B cell (primary cell): ENCODE measurements around the gene INSYN2A. TPM values are rescaled to one million over a fixed set of nuclear protein-coding genes. Genes with fewer than 3 reads are reported as not detected.

Experiments used
- ATAC-seq: fragments of 200-7000 bp; cut with Tn5 transposase; one replicate; pipeline ENCODE4 v1.10.0; 2021; ENCODE audit warnings: low read depth, mild to moderate bottlenecking, moderate number of reproducible peaks, moderate library complexity
- CTCF ChIA-PET: fragments of 350-600 bp; sonication (Branson Sonifier 250); formaldehyde crosslinking; loops from one replicate; lab custom pipeline; 2021; ENCODE audit warnings: antibody characterized with exemption, inconsistent platforms; lab: Charles Lee
- POLR2A ChIA-PET: fragments of 350-600 bp; sonication (Branson Sonifier 250); formaldehyde crosslinking; loops from one replicate; lab custom pipeline; 2021; ENCODE audit warnings: antibody characterized with exemption; lab: Charles Lee
- DNase-seq: peaks from one replicate; pipeline ENCODE4 v3.0.0; 2013
- H2AFZ ChIP-seq: 2 replicates; pipeline ENCODE4 v1.6.1; 2012; ENCODE audit warnings: mild to moderate bottlenecking, low read depth, low read length; ENCODE audit not compliant: insufficient read depth, poor library complexity, severe bottlenecking
- H3K27ac ChIP-seq, 2 donors: 1 replicate in 1 of 2; 2 replicates in 1 of 2; pipeline ENCODE4 v1.5.1; 2012 to 2013; ENCODE audit warnings: low read length in 2 of 2, mild to moderate bottlenecking in 2 of 2, moderate library complexity in 1 of 2
- H3K27me3 ChIP-seq, 4 experiments: fragments of 200-600 bp in 1 of 4; sonication (generic) in 1 of 4; replicated peaks in 1 of 4; 1 replicate in 2 of 4; 2 replicates in 2 of 4; pipeline versions ENCODE4 v1.6.1 to v1.7.0; 2013 to 2016; ENCODE audit warnings: low read length in 3 of 4, mild to moderate bottlenecking in 2 of 4, mixed read lengths in 1 of 4, moderate library complexity in 1 of 4; ENCODE audit not compliant: insufficient read depth in 4 of 4, control insufficient read depth in 3 of 4; ENCODE audit errors: control extremely low read depth in 1 of 4
- H3K36me3 ChIP-seq, 2 experiments: replicated peaks in 1 of 2; 1 replicate in 1 of 2; 2 replicates in 1 of 2; pipeline versions ENCODE4 v1.6.1 to v1.7.1; 2013; ENCODE audit warnings: low read length in 1 of 2; ENCODE audit not compliant: insufficient read depth in 2 of 2, control insufficient read depth in 1 of 2; ENCODE audit errors: control extremely low read depth in 1 of 2, extremely low read depth in 1 of 2
- H3K4me1 ChIP-seq, 2 donors: fragments of 200-600 bp in 1 of 2; sonication (generic) in 1 of 2; 1 replicate in 1 of 2; 2 replicates in 1 of 2; pipeline versions ENCODE4 v1.5.1 to v1.6.1; 2013 to 2017; ENCODE audit warnings: low read length in 2 of 2; ENCODE audit not compliant: control insufficient read depth in 2 of 2, insufficient read depth in 2 of 2
- H3K4me2 ChIP-seq: replicated peaks from 2 replicates; pipeline ENCODE3; 2012; ENCODE audit warnings: mild to moderate bottlenecking, low read depth, low read length; ENCODE audit not compliant: poor library complexity, severe bottlenecking
- H3K4me3 ChIP-seq, 5 experiments: fragments of 200-600 bp in 1 of 5; sonication (generic) in 1 of 5; 1 replicate in 3 of 5; 2 replicates in 2 of 5; pipeline versions ENCODE4 v1.5.1 to v1.7.0; 2011 to 2016; ENCODE audit warnings: low read length in 4 of 5, mild to moderate bottlenecking in 4 of 5, low read depth in 2 of 5, control low read depth in 1 of 5, moderate library complexity in 1 of 5; ENCODE audit not compliant: insufficient read depth in 1 of 5; ENCODE audit errors: control extremely low read depth in 1 of 5, extremely low read depth in 1 of 5
- H3K79me2 ChIP-seq: fragments of 200-600 bp; sonication (generic); one replicate; pipeline ENCODE4 v1.6.0; 2016; ENCODE audit warnings: low read length; ENCODE audit not compliant: control insufficient read depth, insufficient read depth
- H3K9ac ChIP-seq: fragments of 200-600 bp; sonication (generic); 2 replicates; pipeline ENCODE4 v1.6.1; 2017; ENCODE audit warnings: mild to moderate bottlenecking, low read length, moderate library complexity
- H3K9me3 ChIP-seq, 3 donors: one replicate each; pipeline versions ENCODE4 v1.6.1 to v1.7.1; 2013; ENCODE audit warnings: low read length in 2 of 3; ENCODE audit not compliant: control insufficient read depth in 2 of 3, insufficient read depth in 1 of 3; ENCODE audit errors: control extremely low read depth in 1 of 3
- H4K20me1 ChIP-seq: 2 replicates; pipeline ENCODE4 v1.6.0; 2012; ENCODE audit warnings: mild to moderate bottlenecking, low read length; ENCODE audit not compliant: insufficient read depth, control insufficient read depth, poor library complexity, severe bottlenecking
- H3K27ac Mint-ChIP-seq: one replicate; pipeline ENCODE4 v1.8.0; 2021; ENCODE audit warnings: mixed read lengths
- H3K27me3 Mint-ChIP-seq: one replicate; pipeline ENCODE4 v1.8.0; 2021; ENCODE audit warnings: mixed read lengths
- H3K4me1 Mint-ChIP-seq: one replicate; pipeline ENCODE4 v1.8.0; 2021; ENCODE audit warnings: mixed read lengths
- H3K4me3 Mint-ChIP-seq: one replicate; pipeline ENCODE4 v1.8.0; 2021; ENCODE audit warnings: mixed read lengths
- H3K9me3 Mint-ChIP-seq: one replicate; pipeline ENCODE4 v1.8.0; 2022; ENCODE audit warnings: mixed read lengths; ENCODE audit not compliant: insufficient read depth
- EZH2 ChIP-seq: IDR thresholded peaks from 2 replicates; pipeline ENCODE4 v1.6.1; 2012; ENCODE audit warnings: borderline replicate concordance, low read depth, mild to moderate bottlenecking, moderate library complexity, low read length; ENCODE audit not compliant: insufficient read depth, poor library complexity, severe bottlenecking
- WGBS: methylation state at CpG from one replicate; pipeline ENCODE4 v1.1.5; 2013; ENCODE audit warnings: missing lambda C conversion rate; ENCODE audit not compliant: insufficient coverage; 5-methylcytosine and 5-hydroxymethylcytosine counted together
- intact Hi-C: fragments of 100-400 bp; cut with micrococcal nuclease; formaldehyde crosslinking; loops from one replicate; pipeline ENCODE4 v1.10.0; 2022
- polyA plus RNA-seq: library from polyadenylated mRNA; depleted of rRNA; stranded (reverse); fragments of >200 nt; gene quantifications from 2 replicates; pipeline ENCODE4 v1.2.3, GENCODE V29; 2012
- total RNA-seq, 2 donors: library from RNA; stranded (reverse); fragments of 120-200 nt in 1 of 2; gene quantifications; 1 replicate in 1 of 2; 2 replicates in 1 of 2; pipeline versions ENCODE4 v1.2.3 to v1.2.4, GENCODE V29; 2013 to 2022
- TF ChIP-seq, protein P1 (sequence below): fragments of 200-600 bp; IDR thresholded peaks from one replicate; pipeline ENCODE4 v1.8.0; 2022; ENCODE audit warnings: antibody characterized with exemption, mild to moderate bottlenecking

The INSYN2A gene
- total and polyA plus RNA-seq, 2 donors (not counting 1 experiment from before 2014, with no cell fraction given) = not detected

DNA sequence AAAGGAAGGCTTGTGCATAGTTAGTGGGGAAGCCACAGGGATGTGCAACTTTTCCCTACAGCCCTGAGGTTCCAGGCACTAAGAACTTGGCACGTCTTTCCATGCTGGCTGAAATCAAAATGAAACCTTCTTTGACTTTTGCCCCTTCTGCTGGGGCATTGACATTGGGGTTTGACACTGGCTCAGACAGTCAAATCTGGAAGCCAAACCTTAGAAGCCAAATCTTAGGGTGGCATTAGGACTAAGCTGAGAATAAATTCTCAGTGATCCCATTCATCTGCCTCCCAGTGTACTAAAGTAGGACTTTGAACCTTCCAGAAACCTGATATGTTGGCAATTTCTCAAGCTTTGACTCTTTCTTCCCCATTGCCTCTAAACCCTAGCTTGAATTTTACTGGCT lies 31.3 kb upstream of the INSYN2A start:
- Histone ChIP-seq H3K79me2 (no peaks in the 10 kb centered on the region), H3K4me1 (no peaks in the 10 kb centered on the region), H3K4me3 (no peak overlapping the region), H3K27me3 (no peaks in the 10 kb centered on the region), H3K9me3 (peaks cover 0 to 8% (median 0%) of the 10 kb centered on the region in 3 donors), H3K4me2 (no peak overlapping the region), H3K36me3 (no peaks in the 10 kb centered on the region), H3K9ac (no peak overlapping the region), H4K20me1 (no peaks in the 10 kb centered on the region), H3K27ac (no peak overlapping the region), H2AFZ (no peak overlapping the region)
- Mint-ChIP-seq H3K9me3 (no peaks in the 10 kb centered on the region), H3K27me3 (no peaks in the 10 kb centered on the region), H3K4me1 (no peaks in the 10 kb centered on the region), H3K27ac (no peak overlapping the region), H3K4me3 (no peak overlapping the region)
- ATAC-seq = no peak
- TF ChIP-seq, protein P1, sequence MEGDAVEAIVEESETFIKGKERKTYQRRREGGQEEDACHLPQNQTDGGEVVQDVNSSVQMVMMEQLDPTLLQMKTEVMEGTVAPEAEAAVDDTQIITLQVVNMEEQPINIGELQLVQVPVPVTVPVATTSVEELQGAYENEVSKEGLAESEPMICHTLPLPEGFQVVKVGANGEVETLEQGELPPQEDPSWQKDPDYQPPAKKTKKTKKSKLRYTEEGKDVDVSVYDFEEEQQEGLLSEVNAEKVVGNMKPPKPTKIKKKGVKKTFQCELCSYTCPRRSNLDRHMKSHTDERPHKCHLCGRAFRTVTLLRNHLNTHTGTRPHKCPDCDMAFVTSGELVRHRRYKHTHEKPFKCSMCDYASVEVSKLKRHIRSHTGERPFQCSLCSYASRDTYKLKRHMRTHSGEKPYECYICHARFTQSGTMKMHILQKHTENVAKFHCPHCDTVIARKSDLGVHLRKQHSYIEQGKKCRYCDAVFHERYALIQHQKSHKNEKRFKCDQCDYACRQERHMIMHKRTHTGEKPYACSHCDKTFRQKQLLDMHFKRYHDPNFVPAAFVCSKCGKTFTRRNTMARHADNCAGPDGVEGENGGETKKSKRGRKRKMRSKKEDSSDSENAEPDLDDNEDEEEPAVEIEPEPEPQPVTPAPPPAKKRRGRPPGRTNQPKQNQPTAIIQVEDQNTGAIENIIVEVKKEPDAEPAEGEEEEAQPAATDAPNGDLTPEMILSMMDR = no peak
- TF ChIP-seq EZH2 = no peak
- ChIA-PET POLR2A (no interaction called here), CTCF (no interaction called here)
- no peak for DNase-seq
- intact Hi-C loops = no loop called here
- WGBS = 82% methylated on average over 1 of the region's 1 CpG

DNA sequence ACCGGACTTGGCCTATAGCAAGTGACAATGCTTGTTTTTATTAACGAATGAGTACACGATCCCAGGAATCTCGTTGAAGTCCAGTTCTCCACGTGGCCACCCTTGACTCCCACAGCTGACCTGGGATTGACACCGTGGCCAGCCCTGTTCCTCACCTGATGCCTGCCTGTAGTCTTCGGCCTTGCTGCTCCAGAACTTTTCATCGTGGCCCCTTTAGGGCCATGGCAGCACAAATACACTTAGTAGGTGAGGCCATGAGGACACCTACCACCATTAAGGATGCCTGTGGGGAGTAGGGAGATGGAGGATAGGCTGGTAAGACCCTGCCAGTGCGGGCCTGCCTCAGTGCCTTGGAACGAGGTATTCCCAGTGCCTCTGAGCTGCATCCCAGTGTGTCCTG lies 30.6 kb upstream of the INSYN2A start:
- 90% methylated on average over 8 of the region's 10 CpGs for whole genome bisulfite sequencing
- TF ChIP-seq, protein P1 = no peak
- no peak for TF ChIP-seq EZH2

More for the DNA sequence above, 30.6 kb upstream of the INSYN2A start:
- ChIA-PET CTCF (no interaction called here), POLR2A (no interaction called here)
- ATAC-seq = no peak
- H3K36me3 ChIP-seq = no peaks in the 10 kb centered on the region
- no peaks in the 10 kb centered on the region for H3K27me3 Mint-ChIP-seq
- H3K9me3 ChIP-seq = peaks cover 0 to 8% (median 0%) of the 10 kb centered on the region in 3 donors
- no peak overlapping the region for H2AFZ ChIP-seq
- H3K27ac ChIP-seq = no peak overlapping the region
- no peaks in the 10 kb centered on the region for H3K9me3 Mint-ChIP-seq
- H3K4me3 ChIP-seq = no peak overlapping the region
- H3K4me3 Mint-ChIP-seq = no peak overlapping the region
- no peak for DNase-seq
- intact Hi-C loops = no loop called here
- H3K79me2 ChIP-seq = no peaks in the 10 kb centered on the region
- H3K9ac ChIP-seq = no peak overlapping the region
- H3K27me3 ChIP-seq = no peaks in the 10 kb centered on the region
- no peaks in the 10 kb centered on the region for H3K4me1 Mint-ChIP-seq
- H3K4me1 ChIP-seq = no peaks in the 10 kb centered on the region
- no peak overlapping the region for H3K27ac Mint-ChIP-seq
- H3K4me2 ChIP-seq = no peak overlapping the region
- H4K20me1 ChIP-seq = no peaks in the 10 kb centered on the region
